Prostate gland (tissue), 2 donors: Measurements from ENCODE around the gene ASCC3.

ENCODE experiments used
- POLR2A ChIP-seq: fragments of 450-650 bp; IDR thresholded peaks from one replicate; pipeline ENCODE4 v1.6.1; 2016; ENCODE audit warnings: antibody characterized with exemption, mild to moderate bottlenecking
- TF ChIP-seq, protein P1 (sequence below), 4 experiments: fragments of 200-600 bp in 2 of 4; fragments of 450-650 bp in 2 of 4; sonication (generic) in 2 of 4; IDR thresholded peaks; 1 replicate in 3 of 4; 2 replicates in 1 of 4; pipeline ENCODE4 v1.5.1; 2016 to 2019; ENCODE audit warnings: antibody characterized with exemption in 4 of 4, mild to moderate bottlenecking in 2 of 4, moderate library complexity in 2 of 4

- TF ChIP-seq, protein P1, sequence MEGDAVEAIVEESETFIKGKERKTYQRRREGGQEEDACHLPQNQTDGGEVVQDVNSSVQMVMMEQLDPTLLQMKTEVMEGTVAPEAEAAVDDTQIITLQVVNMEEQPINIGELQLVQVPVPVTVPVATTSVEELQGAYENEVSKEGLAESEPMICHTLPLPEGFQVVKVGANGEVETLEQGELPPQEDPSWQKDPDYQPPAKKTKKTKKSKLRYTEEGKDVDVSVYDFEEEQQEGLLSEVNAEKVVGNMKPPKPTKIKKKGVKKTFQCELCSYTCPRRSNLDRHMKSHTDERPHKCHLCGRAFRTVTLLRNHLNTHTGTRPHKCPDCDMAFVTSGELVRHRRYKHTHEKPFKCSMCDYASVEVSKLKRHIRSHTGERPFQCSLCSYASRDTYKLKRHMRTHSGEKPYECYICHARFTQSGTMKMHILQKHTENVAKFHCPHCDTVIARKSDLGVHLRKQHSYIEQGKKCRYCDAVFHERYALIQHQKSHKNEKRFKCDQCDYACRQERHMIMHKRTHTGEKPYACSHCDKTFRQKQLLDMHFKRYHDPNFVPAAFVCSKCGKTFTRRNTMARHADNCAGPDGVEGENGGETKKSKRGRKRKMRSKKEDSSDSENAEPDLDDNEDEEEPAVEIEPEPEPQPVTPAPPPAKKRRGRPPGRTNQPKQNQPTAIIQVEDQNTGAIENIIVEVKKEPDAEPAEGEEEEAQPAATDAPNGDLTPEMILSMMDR (IDR thresholded peaks at IDR 0.05): no peak
- TF ChIP-seq POLR2A: no peak
Observed at GRCh38 chr6:100517106-100517505, 364.0 kb downstream of the ASCC3 start.
